ENCODE measurements around the gene GMPPB.
"Not testable (repeated sequence)": the region's sequence is repeated elsewhere in the genome, so short reads cannot be mapped to it uniquely, and the experiment has no call there.

Gene GMPPB

GRCh38 chr3:49712631-49713317, 11.0 kb downstream of the GMPPB start:
- DNase-seq = no peak

- DNase-seq = no peak
Measured at GRCh38 chr3:49712166-49712565, 11.6 kb downstream of the GMPPB start.

GRCh38 chr3:49711489-49711888, 12.3 kb downstream of the GMPPB start:
- DNase-seq = no peak

- DNase-seq = no peak
Measured at GRCh38 chr3:49709852-49710251, 13.9 kb downstream of the GMPPB start.

GRCh38 chr3:49707113-49707480, 16.7 kb downstream of the GMPPB start:
- DNase-seq = peak; percentile 11

- no peak for DNase-seq
Measured at GRCh38 chr3:49706456-49707112, 17.2 kb downstream of the GMPPB start.

- no peak for DNase-seq
Measured at GRCh38 chr3:49705390-49705960, 18.3 kb downstream of the GMPPB start.

- DNase-seq = no peak
Measured at GRCh38 chr3:49704629-49705028, 19.1 kb downstream of the GMPPB start.

- no peak for DNase-seq
Measured at GRCh38 chr3:49703956-49704355, 19.8 kb downstream of the GMPPB start.

- peak; percentile 36 for DNase-seq
Measured at GRCh38 chr3:49703443-49703927, 20.3 kb downstream of the GMPPB start.

GRCh38 chr3:49702672-49703071, 21.1 kb downstream of the GMPPB start:
- DNase-seq = no peak

GRCh38 chr3:49701388-49702077, 22.2 kb downstream of the GMPPB start:
- no peak for DNase-seq

GRCh38 chr3:49700453-49701128, 23.2 kb downstream of the GMPPB start:
- no peak for DNase-seq

- DNase-seq = no peak
Measured at GRCh38 chr3:49700014-49700413, 23.7 kb downstream of the GMPPB start.

- no peak for DNase-seq
Measured at GRCh38 chr3:49699281-49699979, 24.3 kb downstream of the GMPPB start.

GRCh38 chr3:49695350-49696015, 28.3 kb downstream of the GMPPB start:
- DNase-seq = not testable (repeated sequence)

- not testable (repeated sequence) for DNase-seq
Measured at GRCh38 chr3:49694409-49695070, 29.2 kb downstream of the GMPPB start.

- DNase-seq = not testable (repeated sequence)
Measured at GRCh38 chr3:49691481-49691880, 32.3 kb downstream of the GMPPB start.

- DNase-seq = not testable (repeated sequence)
Measured at GRCh38 chr3:49690856-49691255, 32.9 kb downstream of the GMPPB start.

- DNase-seq = not testable (repeated sequence)
Measured at GRCh38 chr3:49689908-49690624, 33.7 kb downstream of the GMPPB start.

Measured in NCI-H1694 treated with DMSO at 0.1 percent for 48 hours (cell line).